HCT116 (cell line): Measurements from ENCODE around the gene SPTB. TPM values are rescaled to one million over a fixed set of nuclear protein-coding genes. Genes with fewer than 3 reads are reported as not detected.
"Not testable (repeated sequence)": the region's sequence is repeated elsewhere in the genome, so short reads cannot be mapped to it uniquely, and the experiment has no call there.

Experiments used
- ATAC-seq: fragments of 200-7000 bp; cut with Tn5 transposase; 2 replicates; pipeline ENCODE4 v1.9.1; 2020; ENCODE audit warnings: mild to moderate bottlenecking, moderate library complexity
- BruUV-seq: library from RNA; stranded (reverse); fragments of 400-500 nt; replicated peaks from 2 replicates; lab custom pipeline; 2021; lab: Mats Ljungman, UMichigan
- CTCF ChIA-PET: fragments of 300-600 bp; sonication (Branson Sonifier 250); formaldehyde crosslinking; loops from one replicate; lab custom pipeline; 2021; ENCODE audit warnings: antibody characterized with exemption; lab: Charles Lee
- POLR2A ChIA-PET: fragments of 300-600, 350-600 bp; sonication (Branson Sonifier 250); formaldehyde crosslinking; loops from one replicate; lab custom pipeline; 2021; ENCODE audit warnings: antibody characterized with exemption; lab: Charles Lee
- RAD21 ChIA-PET, 2 experiments: fragments of 300-600 bp; sonication (Branson Sonifier 250); formaldehyde crosslinking; loops; one replicate each; lab custom pipeline; 2023; ENCODE audit warnings: low total read pairs in 2 of 2; ENCODE audit not compliant: uncharacterized antibody in 2 of 2, unreplicated experiment in 2 of 2, low non-redundant PET in 1 of 2; lab: Charles Lee
- DNase-seq: peaks from one replicate; pipeline ENCODE4 v3.0.0-alpha.2; 2010; ENCODE audit warnings: low read depth, low spot score
- H2AFZ ChIP-seq: fragments of 200-600 bp; shearing (Covaris generic), sonication (generic); 2 replicates; pipeline ENCODE4 v1.6.1; 2017; ENCODE audit warnings: low read depth, mixed run types, mixed read lengths, antibody characterized with exemption, low read length; ENCODE audit not compliant: poor library complexity, severe bottlenecking
- H3K27ac ChIP-seq: 2 replicates; pipeline ENCODE4 v1.5.1; 2012; ENCODE audit warnings: low read depth, low read length
- H3K27me3 ChIP-seq: fragments of 200-600 bp; sonication (generic); 2 replicates; pipeline ENCODE4 v1.6.1; 2016; ENCODE audit warnings: mixed run types, low read length, mixed read lengths; ENCODE audit not compliant: insufficient read depth
- H3K36me3 ChIP-seq, 2 experiments: fragments of 200-500 bp in 1 of 2; fragments of 200-600 bp in 1 of 2; sonication (Bioruptor generic) in 1 of 2; sonication (generic) in 1 of 2; 2 replicates each; pipeline versions ENCODE4 v1.5.1 to v1.6.1; 2014 to 2016; ENCODE audit warnings: low read length in 2 of 2, inconsistent platforms in 1 of 2, mixed read lengths in 1 of 2, mixed run types in 1 of 2; ENCODE audit not compliant: insufficient read depth in 2 of 2, control insufficient read depth in 1 of 2
- H3K4me1 ChIP-seq, 2 experiments: fragments of 200-600 bp in 1 of 2; sonication (generic) in 1 of 2; 2 replicates each; pipeline versions ENCODE4 v1.5.1 to v1.6.1; 2012 to 2017; ENCODE audit warnings: low read length in 2 of 2, inconsistent platforms in 1 of 2, mild to moderate bottlenecking in 1 of 2, mixed read lengths in 1 of 2, mixed run types in 1 of 2, moderate library complexity in 1 of 2; ENCODE audit not compliant: insufficient read depth in 2 of 2, control insufficient read depth in 1 of 2
- H3K4me2 ChIP-seq: fragments of 200-600 bp; sonication (generic); 2 replicates; pipeline ENCODE4 v1.6.1; 2017; ENCODE audit warnings: mixed run types, low read length, mixed read lengths
- H3K4me3 ChIP-seq, 2 experiments: fragments of 200-600 bp in 1 of 2; sonication (generic) in 1 of 2; replicated peaks in 1 of 2; 2 replicates each; pipeline ENCODE4 v1.5.1; 2011 to 2016; ENCODE audit warnings: low read length in 2 of 2, control low read depth in 1 of 2, low read depth in 1 of 2, mild to moderate bottlenecking in 1 of 2, mixed read lengths in 1 of 2, mixed run types in 1 of 2
- H3K79me2 ChIP-seq: fragments of 200-600 bp; sonication (generic); 2 replicates; pipeline ENCODE4 v1.6.1; 2017; ENCODE audit warnings: mild to moderate bottlenecking, mixed run types, low read length, moderate library complexity, mixed read lengths; ENCODE audit not compliant: insufficient read depth
- H3K9ac ChIP-seq: fragments of 200-600 bp; sonication (generic); 2 replicates; pipeline ENCODE4 v1.6.1; 2016; ENCODE audit warnings: low read length, mixed read lengths
- H3K9me2 ChIP-seq: fragments of 200-600 bp; sonication (generic), shearing (Covaris generic); 2 replicates; pipeline ENCODE4 v1.6.1; 2017; ENCODE audit warnings: mixed run types, mild to moderate bottlenecking, moderate library complexity; ENCODE audit not compliant: insufficient read depth
- H3K9me3 ChIP-seq, 2 experiments: fragments of 200-500 bp in 1 of 2; fragments of 200-600 bp in 1 of 2; sonication (Bioruptor generic) in 1 of 2; sonication (generic) in 1 of 2; 2 replicates each; pipeline ENCODE4 v1.6.1; 2014 to 2017; ENCODE audit warnings: low read length in 2 of 2, mixed read lengths in 2 of 2, inconsistent platforms in 1 of 2, low read depth in 1 of 2, mild to moderate bottlenecking in 1 of 2, mixed run types in 1 of 2, moderate library complexity in 1 of 2; ENCODE audit not compliant: control insufficient read depth in 1 of 2, insufficient read depth in 1 of 2
- H4K20me1 ChIP-seq: fragments of 200-600 bp; sonication (generic), shearing (Covaris generic); 2 replicates; pipeline ENCODE4 v1.6.1; 2017; ENCODE audit warnings: mixed run types, mild to moderate bottlenecking, moderate library complexity; ENCODE audit not compliant: insufficient read depth
- CBX3 ChIP-seq: IDR thresholded peaks from 2 replicates; pipeline ENCODE4 v1.6.1; 2012; ENCODE audit warnings: low read depth
- EZH2 ChIP-seq: fragments of 200-600 bp; sonication (generic); IDR thresholded peaks from 2 replicates; pipeline ENCODE4 v1.6.1; 2017; ENCODE audit warnings: antibody characterized with exemption, mixed run types
- REST ChIP-seq: IDR thresholded peaks from 2 replicates; pipeline ENCODE4 v1.6.1; 2012; ENCODE audit warnings: low read depth
- intact Hi-C: fragments of 100-400 bp; cut with micrococcal nuclease; formaldehyde crosslinking; loops from 2 replicates; pipeline ENCODE4 v1.10.0; 2022
- total RNA-seq: library from RNA; stranded (reverse); gene quantifications from one replicate; pipeline ENCODE4 v1.2.1, GENCODE V29; 2021; ENCODE audit not compliant: unreplicated experiment

The SPTB gene
- total RNA-seq, 1 experiment from 2014 or later = 4.2 TPM

DNA sequence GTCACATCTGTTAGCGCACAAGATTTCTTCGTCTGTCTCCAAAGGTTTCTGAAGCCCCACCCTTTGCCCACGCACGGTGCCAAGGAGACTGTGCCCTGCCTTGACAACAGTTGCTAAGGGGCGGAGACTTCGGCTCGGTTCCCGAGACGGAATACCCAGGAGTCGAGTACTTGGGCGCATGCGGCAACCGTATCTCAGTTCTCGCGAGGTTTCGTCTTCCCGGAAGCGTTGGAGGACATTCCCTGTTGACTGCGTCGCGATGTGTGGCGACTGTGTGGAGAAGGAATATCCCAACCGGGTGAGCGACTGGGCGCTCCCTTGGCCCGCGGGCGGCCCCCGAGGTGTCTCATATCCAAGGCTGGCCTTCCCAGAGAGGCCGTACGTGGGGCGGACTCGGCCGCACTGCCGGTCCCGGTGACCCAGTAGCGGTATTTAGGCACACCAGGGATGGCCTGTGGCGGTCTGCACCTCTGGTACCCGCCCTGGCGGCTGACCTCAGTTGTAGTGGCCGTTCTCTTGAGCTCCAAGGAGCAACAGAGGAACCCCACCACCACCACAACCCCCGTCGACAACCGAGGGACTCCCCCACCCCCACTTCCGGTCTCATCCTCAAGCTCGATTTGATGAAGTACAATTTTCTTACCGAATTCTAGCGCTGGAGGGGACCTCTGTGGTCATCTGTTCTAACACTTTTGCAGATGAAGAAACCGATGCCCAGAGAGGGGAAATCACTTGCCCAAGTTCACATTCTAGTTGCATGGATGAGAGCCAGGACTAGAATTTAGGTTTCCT lies 34.7 kb upstream of the SPTB start, which contains the start of gene CHURC1 (continued):
- TF ChIP-seq REST (no peak), EZH2 (no peak), CBX3 (no peak)

- Histone ChIP-seq H3K79me2 (peaks cover 42% of the 10 kb centered on the region), H3K9ac (peak overlapping the region; percentile 93), H3K4me1 (peaks cover 8 to 16% of the 10 kb centered on the region in 2 experiments; a peak in 3 of 4 replicates), H3K27ac (0 out of 2 replicates have a peak overlapping the region, but pooled peaks have one; percentile 79), H2AFZ (peak overlapping the region; percentile 98), H3K4me3 (peak overlapping the region; percentile 81 to 97), H3K4me2 (peak overlapping the region; percentile 96)
- POLR2A ChIA-PET, H4K20me1 ChIP-seq, H3K27me3 ChIP-seq, ATAC-seq, H3K9me3 ChIP-seq, H3K9me2 ChIP-seq, DNase-seq, BruUV-seq, RAD21 ChIA-PET, H3K36me3 ChIP-seq: not testable (repeated sequence)
- intact Hi-C loops = loop anchor here (5.0 kb wide), 2 partner anchors 111 to 241 kb away; no protein-coding TSS in a partner anchor
- CTCF ChIA-PET = interaction anchor here (0.6 kb wide), 1 partner anchor 149 kb away, joined by 3 read pairs; no protein-coding TSS in a partner anchor
Measured at GRCh38 chr14:64913477-64913876, 33.8 kb upstream of the SPTB start.
